ENCODE results near the gene PPIP5K1. TPM values are rescaled to one million over a fixed set of nuclear protein-coding genes. Genes with fewer than 3 reads are reported as not detected.
A peak's percentile ranks its signal among the peaks of the same experiment; 100 is the strongest.

PPIP5K1 gene
- total and polyA plus RNA-seq, 9 of the 15 experiments (the other 6 are each of a cell fraction or from before 2014, with no cell fraction given): 2.5 to 74.6 (median 35.1) TPM

DNA sequence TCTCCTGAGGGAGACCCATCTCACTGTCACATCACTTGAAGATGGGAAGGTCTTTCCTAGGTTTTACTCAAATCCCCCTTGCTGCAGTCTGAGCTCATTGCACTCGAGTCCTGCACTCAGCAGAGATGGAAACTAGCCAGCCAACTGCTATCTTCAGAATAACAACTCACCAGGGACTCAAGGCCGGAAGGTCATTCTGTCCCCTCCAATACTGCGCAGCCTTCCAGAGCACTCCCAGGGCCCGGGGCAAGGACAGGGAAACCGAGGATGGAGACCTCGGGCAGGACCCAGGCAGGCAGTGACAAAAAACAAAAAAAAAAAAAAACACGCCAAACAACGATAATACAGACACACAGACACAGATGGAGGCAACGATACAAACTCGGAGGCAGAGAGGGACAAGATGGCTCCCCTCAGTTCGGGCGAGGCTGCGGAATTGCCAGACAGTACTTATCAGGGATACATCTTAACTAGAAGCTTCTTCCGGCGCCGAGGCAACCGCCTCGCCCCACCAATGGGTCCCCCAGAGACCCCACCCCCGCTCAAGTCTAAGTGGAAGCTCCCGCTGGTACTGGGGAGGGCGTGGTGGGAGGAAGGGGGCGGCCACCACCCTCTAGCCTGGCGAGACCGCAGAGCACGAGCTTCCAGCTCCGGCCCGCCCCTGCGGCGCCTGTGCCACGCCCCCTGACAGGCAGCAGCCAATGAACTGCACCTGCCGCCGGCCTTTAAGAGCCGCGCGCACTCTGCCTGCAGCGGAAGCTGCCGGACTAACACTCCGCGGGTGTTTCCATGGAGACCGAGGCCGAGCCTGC lies 79.6 kb downstream of the PPIP5K1 start (continued):
- TF ChIP-seq CREB1 (IDR thresholded peaks at IDR 0.05) (0 out of 2 replicates have a peak, but pooled peaks have one; percentile 5), CREB1 (CRISPR knock-in tag; IDR thresholded peaks at IDR 0.05) (peak; percentile 36; the same call in 1 of the 2 replicates), OTX1 (CRISPR knock-in tag; IDR thresholded peaks at IDR 0.05) (0 out of 2 replicates have a peak, but pooled peaks have one; percentile 63), ZEB2 (IDR thresholded peaks at IDR 0.05) (peak; percentile 57; the same call in 1 of the 2 replicates), TCFL5 (CRISPR knock-in tag; conservative IDR thresholded peaks at IDR 0.05) (no peak), RUNX1 (IDR thresholded peaks at IDR 0.05; ENCODE audit: low read depth) (no peak), PRDM10 (IDR thresholded peaks at IDR 0.05; ENCODE audit: partially characterized antibody) (peak; percentile 96), POLR2B (IDR thresholded peaks at IDR 0.05; ENCODE audit: low read depth, partially characterized antibody) (peak; percentile 88), BHLHE40 (IDR thresholded peaks at IDR 0.05; ENCODE audit: low read length) (peak; percentile 93), SMARCA5 (IDR thresholded peaks at IDR 0.05) (peak; percentile 77), SIN3A (IDR thresholded peaks at IDR 0.05; ENCODE audit: borderline replicate concordance in 2 of 2, control insufficient read depth in 1 of 2, low read depth in 2 of 2, low read length in 2 of 2) (peak; percentile 65 to 82; a peak in 3 of 4 replicates), TCF7L2 (IDR thresholded peaks at IDR 0.05; ENCODE audit: low read depth, low read length) (no peak), ZNF318 (IDR thresholded peaks at IDR 0.05; ENCODE audit: borderline replicate concordance in 1 of 2, low read depth in 1 of 2) (peak in 1 of 2 experiments; percentile 65; a peak in 1 of 4 replicates)
- TF ChIP-seq, protein P1, sequence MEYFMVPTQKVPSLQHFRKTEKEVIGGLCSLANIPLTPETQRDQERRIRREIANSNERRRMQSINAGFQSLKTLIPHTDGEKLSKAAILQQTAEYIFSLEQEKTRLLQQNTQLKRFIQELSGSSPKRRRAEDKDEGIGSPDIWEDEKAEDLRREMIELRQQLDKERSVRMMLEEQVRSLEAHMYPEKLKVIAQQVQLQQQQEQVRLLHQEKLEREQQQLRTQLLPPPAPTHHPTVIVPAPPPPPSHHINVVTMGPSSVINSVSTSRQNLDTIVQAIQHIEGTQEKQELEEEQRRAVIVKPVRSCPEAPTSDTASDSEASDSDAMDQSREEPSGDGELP (CRISPR knock-in tag; IDR thresholded peaks at IDR 0.05; ENCODE audit: borderline replicate concordance): peak; percentile 83

Data from K562 (cell line).